NCI-H1417 treated with DMSO at 0.1 percent for 48 hours (cell line): Measurements from ENCODE around the gene MUC6.
"Not testable (repeated sequence)": the region's sequence is repeated elsewhere in the genome, so short reads cannot be mapped to it uniquely, and the experiment has no call there.

Source experiments
- DNase-seq: peaks from one replicate; lab custom pipeline; 2025; lab: John Stamatoyannopoulos, UW

The MUC6 gene

DNA sequence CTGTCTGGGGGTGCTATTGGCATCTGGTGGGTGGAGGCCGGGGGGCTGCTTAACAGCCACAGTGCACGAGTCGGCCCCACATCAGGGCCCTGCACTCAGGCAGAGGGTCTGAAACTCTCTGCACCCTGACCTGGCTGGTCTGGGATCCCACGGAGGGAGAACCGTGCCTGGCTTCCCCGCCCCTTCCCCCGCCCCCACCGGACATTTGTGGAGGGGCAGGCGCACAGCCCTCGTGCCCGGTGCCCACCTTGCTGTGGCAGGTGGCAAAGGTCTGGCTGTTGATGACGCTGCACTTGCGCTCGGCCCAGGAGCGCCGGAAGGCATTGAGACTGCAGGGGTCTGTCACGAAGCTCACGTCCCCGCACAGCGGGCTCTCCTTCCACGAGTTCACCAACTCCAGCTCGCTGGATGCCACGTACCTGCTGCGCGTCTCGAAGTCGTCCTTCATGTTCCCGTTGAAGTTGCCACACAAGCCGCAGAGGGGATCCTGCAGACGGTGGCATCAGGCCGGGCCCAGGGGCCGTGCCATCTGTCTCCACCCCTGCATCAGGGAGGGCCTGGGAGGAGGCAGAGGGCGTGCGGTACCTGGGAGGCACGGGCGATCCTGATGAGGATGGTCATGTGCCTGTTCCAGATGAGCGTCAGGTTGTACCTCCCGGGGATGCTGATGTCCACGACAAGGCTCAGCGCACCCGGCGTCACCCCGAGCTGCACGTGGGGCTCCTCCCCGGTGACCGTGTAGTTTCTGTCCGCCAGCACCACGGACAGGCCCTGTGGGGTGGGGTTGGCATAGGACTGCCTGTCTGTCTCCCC lies 11.7 kb downstream of the MUC6 start:
- DNase-seq: no peak

DNA sequence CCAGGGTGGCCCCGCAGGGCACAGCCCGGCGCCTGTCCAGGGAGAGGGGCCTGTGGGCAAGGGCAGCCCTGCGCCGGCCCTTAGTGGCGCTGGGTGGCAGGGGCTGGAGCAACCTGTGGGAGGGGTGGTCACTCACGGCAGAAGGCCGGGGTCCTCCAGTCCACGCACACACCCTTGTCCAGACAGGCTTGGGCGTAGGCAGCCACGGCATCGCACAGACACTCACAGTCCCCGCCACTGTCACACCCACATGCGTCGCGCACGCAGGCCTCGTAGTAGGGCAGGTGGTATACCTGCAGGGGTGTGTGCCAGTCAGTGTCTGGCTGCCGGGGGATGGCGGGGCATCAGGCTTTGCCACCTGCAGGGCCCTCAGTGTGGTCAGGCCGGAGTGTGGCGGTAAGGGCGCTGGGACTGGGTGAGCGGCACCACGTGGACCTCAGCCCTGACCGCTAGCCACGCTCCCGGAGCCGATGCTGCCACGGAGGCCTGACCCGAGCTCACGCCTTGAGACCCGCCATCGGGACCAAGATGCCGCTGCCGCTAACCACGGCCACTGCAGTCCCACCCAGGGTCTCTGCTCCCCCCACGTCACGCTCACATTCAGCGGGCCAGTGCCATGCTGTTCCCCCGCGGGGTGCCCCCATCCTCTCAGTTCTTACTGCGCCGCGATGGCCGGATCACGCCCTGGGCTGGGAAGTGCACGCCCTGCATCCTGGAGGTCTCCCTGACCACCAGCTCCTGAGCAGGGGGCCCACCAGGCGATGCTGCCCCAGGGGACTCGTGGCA lies 12.5 kb downstream of the MUC6 start:
- no peak for DNase-seq

DNA sequence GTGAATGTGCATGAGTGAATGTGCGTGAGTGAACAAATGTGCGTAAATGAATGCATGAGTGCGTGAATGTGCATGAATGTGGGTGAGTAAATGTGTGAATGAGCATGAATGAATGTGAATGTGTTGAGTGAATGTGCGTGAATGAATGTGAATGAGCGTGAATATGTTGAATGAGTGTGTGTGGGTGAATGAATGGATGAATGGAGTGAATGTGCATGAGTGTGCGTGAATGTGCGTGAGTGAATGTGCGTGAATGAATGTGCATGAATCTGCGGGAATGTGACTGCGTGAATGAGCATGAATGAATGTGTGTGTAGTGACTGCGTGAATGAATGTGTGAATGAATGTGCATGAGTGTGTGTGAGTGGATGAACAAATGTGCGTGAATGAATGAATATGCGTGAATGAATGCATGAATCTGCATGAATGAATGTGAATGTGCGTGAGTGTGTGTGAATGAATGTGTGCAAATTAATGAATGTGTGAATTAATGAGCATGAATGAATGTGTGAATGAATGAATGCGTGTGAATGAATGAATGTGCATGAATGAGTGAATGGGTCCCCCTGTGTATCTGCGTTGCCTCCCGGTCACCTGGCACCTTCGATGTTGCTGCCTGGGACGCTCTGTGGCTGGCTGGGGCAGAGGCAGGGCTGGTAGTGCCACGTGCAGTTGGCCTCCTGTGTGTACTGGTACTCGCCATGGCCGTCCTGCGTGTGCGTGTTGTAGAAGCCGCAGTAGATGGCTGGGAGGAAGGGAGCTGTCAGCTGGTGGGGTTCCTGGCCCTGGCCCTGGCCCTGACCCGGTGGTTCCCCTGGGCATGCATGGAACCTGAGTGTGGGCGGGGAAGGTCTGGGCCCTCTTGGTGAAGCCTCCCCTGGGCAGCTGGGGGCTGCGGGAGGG lies 13.4 kb downstream of the MUC6 start:
- DNase-seq: no peak

DNA sequence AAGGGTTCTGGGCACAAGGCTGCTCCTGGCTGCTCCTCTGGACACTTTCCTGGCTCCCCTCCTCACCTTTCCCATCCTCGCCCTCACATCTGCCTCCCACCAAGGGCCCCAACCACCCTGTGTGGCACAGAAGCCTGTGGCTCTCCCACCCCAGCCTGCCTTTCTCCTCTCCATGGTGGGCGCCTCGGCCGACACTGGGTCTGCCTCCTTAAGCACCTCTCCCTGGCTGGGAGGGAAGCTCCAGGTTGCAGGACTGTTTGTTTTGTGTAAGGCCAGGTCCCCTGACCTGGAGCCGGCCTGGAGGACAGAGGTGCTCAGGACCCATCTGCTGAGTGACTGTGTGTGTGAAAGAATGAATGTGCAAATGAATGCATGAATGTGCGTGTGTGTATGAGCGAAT lies 14.1 kb downstream of the MUC6 start:
- no peak for DNase-seq

DNA sequence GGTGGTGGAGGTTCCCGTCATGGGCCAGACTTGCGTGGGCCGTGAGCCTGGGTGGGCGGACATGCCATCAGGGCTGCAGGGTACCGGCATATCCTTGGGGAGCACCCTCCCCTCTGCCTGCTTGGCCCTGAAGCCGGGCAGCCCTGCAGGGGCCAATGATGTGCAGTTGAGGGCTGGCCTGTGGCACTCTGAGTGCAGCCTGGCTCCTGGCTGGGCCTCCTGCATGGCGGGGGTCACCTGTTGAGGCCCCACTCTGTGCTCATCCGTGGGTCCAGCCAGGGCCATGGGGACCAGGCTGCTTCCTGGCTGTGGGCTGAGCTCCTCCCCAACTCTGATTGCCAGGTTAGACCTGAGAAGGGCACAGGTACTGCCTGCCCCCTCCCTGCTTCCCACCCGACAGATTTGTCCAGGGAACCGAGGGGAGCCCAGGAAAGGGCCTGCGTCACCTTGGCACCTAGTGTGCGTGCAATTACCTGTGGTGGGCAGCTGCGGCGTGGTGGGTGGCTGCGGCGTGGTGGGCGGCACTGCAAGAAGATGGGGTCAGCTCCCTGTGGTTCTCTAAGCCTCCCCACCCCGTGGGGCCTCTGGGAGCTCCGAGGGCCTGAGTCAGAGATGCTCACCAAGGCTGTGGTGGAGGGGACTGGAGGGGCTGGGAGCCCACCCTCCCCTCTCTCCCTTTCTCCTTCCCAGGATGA lies 16.2 kb downstream of the MUC6 start:
- no peak for DNase-seq

DNA sequence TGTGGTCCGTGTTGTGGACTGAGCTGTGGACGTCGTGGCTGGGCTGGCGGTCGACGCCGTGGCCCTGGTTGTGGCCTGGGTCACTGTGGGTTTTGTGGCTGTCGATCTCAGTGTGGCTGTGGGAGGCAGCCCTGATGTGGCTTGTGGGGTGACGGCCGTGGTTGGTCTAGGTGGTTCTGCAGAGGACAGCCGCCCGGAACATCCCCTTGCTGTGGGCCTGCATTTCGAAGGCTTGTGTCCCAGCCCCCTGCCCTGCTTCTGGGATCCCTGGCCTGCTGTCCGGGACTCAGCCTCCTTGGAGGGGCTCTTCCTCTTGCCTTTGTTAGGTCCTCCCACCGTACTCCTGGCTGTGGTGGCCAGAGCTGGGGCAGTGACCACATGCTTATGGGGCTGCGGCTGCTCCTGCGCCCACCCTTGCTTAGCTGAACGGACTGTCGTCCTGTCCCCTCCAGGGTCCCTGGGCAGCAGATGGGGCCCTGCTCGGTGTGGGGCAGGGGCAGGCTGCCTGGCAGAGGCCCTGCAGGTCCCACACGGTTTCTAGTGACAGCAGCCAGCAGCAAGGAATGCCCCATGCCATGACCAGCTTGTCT lies 17.1 kb downstream of the MUC6 start:
- DNase-seq: no peak

DNA sequence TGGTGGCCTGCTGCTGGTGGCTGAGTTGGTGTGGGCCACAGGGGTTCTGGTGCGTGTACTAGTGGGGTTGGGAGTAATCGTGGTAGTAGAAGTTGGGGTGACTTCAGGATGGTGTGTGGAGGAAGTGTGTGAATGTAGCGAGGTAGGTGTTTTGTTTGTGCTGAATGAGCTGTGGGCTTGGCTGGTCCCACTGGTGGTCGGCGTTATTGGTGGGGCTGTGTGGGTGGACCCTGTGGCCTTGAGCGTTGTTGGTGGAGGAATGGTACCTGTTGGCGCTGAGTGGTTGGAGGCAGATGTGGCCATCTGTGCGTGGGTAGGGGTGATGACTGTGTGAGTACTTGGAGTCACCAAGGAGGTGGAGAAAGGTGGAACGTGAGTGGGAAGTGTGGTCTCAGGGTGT lies 18.4 kb downstream of the MUC6 start:
- no peak for DNase-seq

DNA sequence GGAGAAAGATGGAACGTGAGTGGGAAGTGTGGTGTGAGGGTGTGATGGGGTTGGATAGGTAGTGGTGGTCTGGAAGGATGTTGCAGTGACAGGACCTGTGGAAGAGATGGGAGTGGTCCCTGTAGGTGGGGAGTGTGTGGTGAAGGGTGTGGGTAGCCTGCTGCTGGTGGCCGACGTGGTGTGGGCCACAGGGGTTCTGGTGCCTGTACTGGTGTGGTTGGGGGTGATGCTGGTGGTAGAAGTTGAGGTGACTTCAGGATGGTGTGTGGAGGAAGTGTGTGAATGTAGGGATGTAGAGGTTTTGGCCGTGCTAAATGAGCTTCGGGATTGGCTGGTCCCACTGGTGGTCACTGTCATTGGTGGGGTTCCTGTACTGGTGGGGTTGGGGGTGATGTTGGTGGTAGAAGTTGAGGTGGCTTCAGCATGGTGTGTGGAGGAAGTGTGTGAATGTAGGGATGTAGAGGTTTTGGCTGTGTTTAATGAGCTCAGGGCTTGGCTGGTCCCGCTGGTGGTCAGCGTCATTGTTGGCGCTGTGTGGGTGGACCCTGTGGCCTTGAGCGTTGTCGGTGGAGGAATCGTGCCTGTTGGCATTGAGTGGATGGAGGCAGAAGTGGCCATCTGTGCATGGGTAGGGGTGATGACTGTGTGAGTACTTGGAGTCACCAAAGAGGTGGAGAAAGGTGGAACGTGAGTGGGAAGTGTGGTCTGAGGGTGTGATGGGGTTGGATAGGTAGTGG lies 19.1 kb downstream of the MUC6 start:
- DNase-seq: no peak

DNA sequence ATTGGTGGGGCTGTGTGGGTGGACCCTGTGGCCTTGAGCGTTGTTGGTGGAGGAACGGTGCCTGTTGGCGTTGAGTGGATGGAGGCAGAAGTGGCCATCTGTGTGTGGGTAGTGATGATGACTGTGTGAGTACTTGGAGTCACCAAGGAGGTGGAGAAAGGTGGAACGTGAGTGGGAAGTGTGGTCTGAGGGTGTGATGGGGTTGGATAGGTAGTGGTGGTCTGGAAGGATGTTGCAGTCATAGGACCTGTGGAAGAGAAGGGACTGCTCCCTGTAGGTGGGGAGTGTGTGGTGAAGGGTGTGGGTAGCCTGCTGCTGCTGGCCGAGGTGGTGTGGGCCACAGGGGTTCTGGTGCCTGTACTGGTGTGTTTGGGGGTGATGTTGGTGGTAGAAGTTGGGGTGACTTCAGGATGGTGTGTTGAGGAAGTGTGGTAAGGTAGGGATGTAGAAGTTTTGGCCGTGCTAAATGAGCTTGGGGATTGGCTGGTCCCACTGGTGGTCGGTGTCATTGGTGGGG lies 19.9 kb downstream of the MUC6 start:
- not testable (repeated sequence) for DNase-seq

DNA sequence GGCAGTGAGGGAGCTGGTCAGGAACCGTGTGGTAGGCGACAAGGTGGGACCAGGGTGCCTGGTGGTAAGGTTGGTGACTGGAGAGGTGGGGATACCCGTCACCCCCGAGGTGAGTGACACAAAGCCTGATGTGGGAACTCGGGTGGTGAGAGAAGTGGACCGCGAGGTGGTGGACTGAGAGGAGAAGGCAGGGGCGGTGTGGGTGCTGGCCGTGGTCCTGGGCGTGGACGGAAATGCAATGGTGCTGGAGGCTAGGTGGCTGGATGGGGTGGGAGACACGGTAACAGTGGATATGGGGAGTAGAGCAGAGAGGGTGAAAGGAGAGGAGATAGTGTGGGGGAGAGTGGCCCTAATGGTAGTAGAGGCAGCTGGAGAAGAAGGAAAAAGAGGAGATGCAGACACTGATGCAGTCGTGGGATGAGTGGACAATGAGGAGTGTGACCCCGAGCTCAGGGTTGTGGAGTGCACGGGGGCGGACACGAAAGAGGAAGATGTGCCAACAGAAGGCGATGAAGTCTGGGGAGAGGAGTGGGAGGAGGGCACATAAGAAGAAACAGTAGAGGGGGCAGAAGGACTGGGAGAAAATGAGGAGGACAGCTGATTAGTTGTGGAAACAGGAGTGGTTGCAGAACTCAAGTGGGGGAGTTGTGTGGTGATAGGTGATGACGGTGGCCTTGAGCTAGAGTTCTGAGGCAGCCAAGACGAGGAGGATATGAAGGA lies 20.5 kb downstream of the MUC6 start:
- DNase-seq: no peak

DNA sequence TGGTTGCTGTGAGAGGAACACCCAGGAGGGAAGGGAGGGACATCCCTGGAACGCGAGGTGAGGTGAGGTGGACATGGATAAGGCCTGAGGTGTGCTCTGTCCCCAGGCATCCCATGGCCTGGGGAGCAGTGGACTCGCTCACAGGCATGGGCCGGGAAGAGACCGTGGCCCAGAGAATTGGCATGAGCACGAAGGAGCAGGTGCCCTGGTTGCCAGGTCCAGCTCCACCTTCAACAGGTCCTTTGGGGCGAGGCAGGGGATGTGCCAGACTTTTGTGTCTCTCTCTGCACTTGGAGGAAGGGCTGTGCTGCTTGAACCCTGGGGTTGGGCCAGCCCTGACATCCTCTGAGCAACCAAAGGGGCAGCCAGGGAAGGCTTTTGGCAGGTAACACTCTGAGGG lies 21.5 kb downstream of the MUC6 start:
- DNase-seq: no peak

DNA sequence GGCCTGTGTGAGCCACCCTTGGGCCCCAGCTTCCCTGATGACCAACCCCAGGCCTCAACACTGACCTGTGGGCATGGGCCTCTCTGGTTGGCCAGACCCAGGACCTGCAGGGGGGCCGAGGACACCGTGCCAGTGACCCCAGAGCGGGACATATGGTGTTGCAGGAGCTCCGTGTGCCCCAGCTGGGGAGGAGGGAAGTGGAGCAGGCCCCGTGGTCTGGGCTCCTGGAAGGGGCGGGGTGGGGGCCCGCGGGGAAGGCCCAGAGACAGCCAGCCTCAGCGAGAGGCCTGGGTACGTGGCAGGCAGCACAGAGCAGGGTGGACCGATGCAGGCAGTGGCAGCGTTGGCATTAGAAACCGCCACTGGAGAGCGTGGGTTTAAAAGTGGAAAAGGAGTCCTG lies 22.2 kb downstream of the MUC6 start:
- DNase-seq: no peak

DNA sequence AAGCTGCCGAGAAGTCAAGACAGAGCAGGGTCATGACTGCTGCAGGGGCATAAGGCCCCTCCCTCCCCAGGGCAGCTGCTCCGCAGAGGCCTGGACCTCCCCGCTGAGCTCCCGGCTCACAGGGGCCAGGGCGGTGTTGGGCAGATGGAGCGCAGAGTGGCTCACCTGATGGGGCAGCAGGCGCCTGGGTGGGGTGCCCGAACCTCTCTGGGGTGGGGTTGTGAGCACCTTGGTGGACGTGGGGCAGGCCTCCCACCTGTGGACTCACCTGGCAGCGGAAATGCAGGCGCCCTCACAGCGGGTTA lies 22.9 kb downstream of the MUC6 start:
- no peak for DNase-seq

DNA sequence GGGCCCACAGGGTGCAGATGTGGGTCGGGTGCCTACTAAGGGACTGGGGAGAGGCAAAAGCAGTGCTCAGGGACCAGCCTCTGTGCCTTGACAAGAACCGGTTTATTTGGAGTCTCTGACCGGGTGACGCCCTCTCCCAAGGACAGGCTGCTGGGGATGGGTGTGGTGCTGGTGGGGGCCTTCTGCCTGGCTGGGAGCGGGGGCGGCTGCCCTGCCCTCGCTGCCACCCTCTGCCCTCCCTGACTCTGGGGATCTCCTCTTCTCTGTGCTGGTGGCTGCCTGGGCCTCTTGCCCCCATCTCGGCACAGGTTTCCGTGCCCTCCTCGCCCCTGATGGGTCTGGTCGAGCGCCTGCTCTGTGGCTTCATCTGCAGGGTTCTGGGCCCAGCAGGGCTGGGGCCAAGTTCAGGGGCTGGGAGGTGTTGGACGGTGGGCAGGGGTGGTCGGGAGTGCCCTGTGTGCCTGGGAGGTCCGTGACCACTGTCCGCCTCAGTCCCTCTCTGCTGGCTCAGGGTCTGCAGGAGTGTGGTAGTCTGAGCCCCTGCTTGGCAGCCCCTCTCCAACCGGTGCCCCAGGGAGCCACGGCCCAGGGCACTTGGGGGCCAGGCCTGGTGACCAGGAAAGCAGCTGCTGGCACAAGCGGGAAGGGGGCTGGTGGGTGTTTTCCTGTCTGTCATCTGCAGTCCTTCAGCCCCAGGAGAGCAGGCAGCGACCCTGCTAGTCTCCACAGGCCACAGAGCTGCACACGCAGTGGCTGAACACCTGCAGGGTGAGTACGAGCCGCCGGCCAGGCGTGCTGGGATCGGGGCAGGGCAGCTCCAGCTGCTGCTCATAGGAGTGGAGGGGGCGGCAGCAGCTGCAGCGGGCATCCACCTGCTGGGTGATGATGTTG lies 23.5 kb downstream of the MUC6 start:
- DNase-seq: peak; percentile 84

DNA sequence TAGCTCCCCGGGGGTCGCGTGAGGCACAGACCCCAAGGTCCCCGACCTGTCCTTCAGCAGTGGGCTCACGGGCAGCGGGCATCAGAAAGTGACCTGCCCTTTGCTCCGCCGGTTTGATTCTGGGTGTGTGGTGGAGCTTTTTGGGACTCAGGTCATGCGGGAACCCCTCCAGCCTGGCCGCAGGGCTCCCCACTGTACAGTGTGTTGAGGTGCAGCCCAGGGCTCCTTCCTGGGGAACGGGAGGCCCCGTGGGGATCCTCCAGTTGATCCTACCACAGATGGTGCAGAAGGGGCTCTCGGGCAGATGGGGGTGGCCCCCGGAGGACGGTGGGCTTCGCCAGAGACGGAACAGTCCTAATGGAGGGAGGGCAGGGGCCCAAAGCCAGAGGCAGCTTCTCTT lies 24.2 kb downstream of the MUC6 start:
- no peak for DNase-seq

DNA sequence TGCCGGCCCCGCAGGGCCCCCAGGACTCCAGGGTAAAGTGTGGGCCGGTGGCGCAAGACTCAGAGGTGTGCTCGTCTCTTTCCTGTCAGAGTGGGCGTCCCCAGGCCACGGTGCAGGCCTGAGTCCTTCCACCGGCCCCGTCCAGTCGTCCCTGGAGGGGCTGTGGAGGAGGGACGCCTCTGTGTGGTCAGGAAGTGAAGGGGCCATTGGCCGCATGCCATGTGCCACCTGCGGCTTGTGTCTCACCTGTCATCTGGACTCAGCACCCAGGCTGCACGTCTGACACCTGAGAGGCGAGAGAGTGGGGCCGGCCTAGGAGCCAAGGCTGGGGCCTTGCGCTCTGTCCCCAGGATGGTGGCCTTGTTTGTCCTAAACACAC lies 25.2 kb downstream of the MUC6 start:
- DNase-seq: no peak

DNA sequence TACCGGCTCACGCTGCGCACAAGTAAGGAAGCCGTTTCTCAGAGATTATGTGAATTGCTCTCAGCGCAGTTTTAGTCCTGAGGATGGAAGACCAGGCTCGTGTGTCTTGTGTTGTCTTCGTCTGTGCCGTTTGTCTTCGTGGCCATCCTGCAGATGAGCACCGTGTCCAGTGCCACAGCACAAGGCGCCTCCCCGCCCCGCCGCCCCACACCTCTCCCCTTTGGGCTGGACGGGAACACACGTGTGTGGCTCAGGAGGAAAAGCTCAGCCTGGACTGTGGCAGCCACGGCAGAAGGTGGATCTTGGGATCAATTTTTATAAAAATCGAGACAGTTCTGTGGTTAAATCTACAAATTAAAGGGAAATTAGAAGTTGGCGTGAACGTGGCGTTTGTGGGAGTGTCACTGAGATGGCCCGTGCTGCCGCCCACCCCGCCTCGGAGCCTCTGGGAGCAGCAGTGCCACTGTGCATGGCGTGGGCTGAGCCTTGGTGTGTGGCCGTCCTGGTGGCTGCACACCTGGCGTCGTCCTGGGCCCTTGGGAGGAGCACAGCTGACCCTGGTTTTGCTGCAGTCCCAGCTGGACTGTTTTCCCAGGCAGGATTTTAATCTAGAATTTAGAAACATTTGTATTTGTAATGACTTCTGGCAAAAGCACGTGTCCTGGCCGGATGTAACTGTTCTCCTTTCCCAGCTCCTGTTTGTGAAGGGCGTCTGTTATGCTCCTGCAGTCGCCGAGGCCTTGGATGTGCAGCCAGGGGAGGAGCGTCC lies 25.8 kb downstream of the MUC6 start:
- DNase-seq: no peak

DNA sequence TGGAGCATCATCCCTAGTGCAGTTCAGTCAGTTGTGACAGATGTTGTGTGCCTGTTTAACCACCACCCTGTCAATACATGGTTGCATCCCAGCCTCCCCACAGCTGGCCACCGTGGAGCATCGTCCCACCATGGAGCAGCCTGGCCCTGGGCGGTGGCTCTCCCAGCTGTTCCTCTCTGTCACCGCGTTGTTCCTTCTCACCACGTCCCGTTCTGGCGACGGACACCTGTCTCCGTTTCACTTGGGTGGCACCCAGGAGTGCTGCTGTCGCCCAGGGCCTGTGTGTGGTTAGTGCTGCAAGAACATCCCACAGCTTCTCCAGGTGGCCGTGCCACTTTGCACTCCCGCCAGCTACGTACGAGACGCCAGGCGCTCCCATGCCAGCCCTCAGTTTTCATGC lies 26.5 kb downstream of the MUC6 start:
- no peak for DNase-seq
